Uterus (tissue), 2 donors: ENCODE data around the gene PPP3CB.

ENCODE experiments used
- CTCF ChIP-seq, 4 experiments: fragments of 200-600 bp in 2 of 4; fragments of 450-650 bp in 2 of 4; sonication (generic) in 2 of 4; IDR thresholded peaks; one replicate each; pipeline ENCODE4 v1.5.1; 2016 to 2019; ENCODE audit warnings: antibody characterized with exemption in 4 of 4, mild to moderate bottlenecking in 2 of 4, moderate library complexity in 1 of 4
- POLR2A ChIP-seq, 2 donors: fragments of 450-650 bp; IDR thresholded peaks; one replicate each; pipeline ENCODE4 v1.6.1; 2016; ENCODE audit warnings: antibody characterized with exemption in 2 of 2, mild to moderate bottlenecking in 1 of 2, moderate library complexity in 1 of 2

DNA sequence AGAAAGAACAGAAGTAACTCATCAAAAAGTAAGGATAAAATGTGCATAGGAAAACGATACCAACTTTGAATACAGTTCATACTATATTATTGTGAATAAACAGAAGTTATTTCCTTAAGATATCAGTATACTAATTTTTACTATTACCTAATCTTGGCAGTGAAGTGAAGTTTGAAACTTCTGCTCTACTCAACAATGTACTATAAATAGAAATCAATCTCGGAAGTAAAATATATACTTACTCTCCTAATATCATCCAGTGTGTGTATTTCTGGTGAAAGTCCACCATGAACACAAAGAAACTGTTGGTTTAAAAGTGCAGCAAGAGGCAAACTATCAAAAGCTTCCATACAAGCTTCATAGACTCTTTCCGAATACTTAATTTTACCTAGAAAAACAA is 24.6 kb downstream of the PPP3CB start:
- TF ChIP-seq CTCF (IDR thresholded peaks at IDR 0.05) = no peak
- TF ChIP-seq POLR2A (IDR thresholded peaks at IDR 0.05) = no peak
